OCI-LY7 (cell line): ENCODE measurements around the gene OBSL1.

ENCODE experiments used
- EZH2phosphoT487 ChIP-seq: fragments of 200-600 bp; sonication (generic); IDR thresholded peaks from 2 replicates; pipeline ENCODE4 v1.6.1; 2018; ENCODE audit warnings: low read depth, borderline replicate concordance, mild to moderate bottlenecking, mixed run types, antibody characterized with exemption, low read length, moderate library complexity, mixed read lengths
- TF ChIP-seq, protein P1 (sequence below): fragments of 200-600 bp; sonication (generic); conservative IDR thresholded peaks from 2 replicates; pipeline ENCODE4 v1.5.1; 2014; ENCODE audit warnings: mild to moderate bottlenecking, antibody characterized with exemption, low read length, moderate library complexity, mixed read lengths

- TF ChIP-seq, protein P1, sequence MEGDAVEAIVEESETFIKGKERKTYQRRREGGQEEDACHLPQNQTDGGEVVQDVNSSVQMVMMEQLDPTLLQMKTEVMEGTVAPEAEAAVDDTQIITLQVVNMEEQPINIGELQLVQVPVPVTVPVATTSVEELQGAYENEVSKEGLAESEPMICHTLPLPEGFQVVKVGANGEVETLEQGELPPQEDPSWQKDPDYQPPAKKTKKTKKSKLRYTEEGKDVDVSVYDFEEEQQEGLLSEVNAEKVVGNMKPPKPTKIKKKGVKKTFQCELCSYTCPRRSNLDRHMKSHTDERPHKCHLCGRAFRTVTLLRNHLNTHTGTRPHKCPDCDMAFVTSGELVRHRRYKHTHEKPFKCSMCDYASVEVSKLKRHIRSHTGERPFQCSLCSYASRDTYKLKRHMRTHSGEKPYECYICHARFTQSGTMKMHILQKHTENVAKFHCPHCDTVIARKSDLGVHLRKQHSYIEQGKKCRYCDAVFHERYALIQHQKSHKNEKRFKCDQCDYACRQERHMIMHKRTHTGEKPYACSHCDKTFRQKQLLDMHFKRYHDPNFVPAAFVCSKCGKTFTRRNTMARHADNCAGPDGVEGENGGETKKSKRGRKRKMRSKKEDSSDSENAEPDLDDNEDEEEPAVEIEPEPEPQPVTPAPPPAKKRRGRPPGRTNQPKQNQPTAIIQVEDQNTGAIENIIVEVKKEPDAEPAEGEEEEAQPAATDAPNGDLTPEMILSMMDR, result no peak
- no peak for TF ChIP-seq EZH2phosphoT487
These were observed 51.8 kb downstream of the OBSL1 start for GRCh38 chr2:219519526-219519916.
